ENCODE measurements around the gene KRTAP12-1. TPM values are rescaled to one million over a fixed set of nuclear protein-coding genes. Genes with fewer than 3 reads are reported as not detected.

Gene KRTAP12-1
- total RNA-seq, 4 donors from 2014 or later, result not detected

DNA sequence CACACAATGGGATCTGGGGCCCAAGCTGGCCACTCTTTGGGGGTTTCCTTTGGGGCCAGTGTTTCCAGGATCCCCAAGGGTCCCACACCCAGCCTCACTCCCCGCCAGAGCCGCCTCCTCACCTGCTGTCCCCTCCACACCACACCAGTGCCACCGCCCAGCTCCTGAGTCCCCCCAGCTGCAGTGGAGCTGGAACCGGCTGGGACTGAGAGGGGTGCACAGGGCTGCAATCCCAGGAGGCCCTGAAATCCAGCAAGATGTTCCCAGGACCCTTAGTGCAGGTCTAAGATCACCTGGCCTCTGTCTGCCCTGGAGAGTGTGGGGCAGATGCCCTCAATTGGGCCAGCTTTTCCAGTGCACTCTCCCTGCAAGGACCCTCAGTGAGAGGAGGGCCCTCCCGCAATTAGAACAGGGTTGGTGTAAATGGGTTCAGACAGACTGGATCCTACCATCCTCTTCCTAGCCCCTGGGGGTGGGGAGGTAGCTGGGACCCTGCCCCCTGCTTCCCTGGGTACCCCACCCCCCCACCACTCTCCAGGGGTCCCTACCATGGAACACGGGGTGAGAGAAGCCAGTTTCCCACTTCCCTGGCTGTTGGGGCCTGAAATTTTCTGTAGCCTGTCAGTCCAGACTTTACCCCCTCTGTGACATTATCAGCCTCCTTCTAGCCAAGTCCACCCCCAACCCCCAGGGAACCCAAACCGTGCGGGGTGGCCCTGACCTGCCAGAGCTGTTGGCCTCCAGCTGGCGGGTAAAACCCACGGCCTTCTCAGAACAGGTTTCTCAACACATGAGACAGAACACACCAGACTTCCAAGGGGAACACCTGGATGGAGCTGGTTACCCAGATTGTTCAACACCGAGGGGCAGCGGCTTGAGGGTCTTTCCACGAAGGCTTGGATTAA, 22.0 kb upstream of the KRTAP12-1 start:
- WGBS, 2 donors, result 22 to 34% methylated on average over 8 to 12 of the region's 13 CpGs
- Histone ChIP-seq H3K27me3 (peaks cover 0 to 98% of the 10 kb centered on the region in 2 donors), H3K4me1 (peaks cover 0 to 4% (median 0%) of the 10 kb centered on the region in 4 donors), H3K9me3 (peaks cover 0 to 4% (median 0%) of the 10 kb centered on the region in 4 donors), H3K4me3 (no peak overlapping the region), H3K36me3 (no peaks in the 10 kb centered on the region), H3K27ac (no peak overlapping the region)
- TF ChIP-seq CTCF (IDR thresholded peaks at IDR 0.05), result no peak
- no peak for TF ChIP-seq POLR2A (IDR thresholded peaks at IDR 0.05)
- TF ChIP-seq EP300 (IDR thresholded peaks at IDR 0.05), result no peak
- no peak for DNase-seq (ENCODE audit: low spot score in 2 of 2)

DNA sequence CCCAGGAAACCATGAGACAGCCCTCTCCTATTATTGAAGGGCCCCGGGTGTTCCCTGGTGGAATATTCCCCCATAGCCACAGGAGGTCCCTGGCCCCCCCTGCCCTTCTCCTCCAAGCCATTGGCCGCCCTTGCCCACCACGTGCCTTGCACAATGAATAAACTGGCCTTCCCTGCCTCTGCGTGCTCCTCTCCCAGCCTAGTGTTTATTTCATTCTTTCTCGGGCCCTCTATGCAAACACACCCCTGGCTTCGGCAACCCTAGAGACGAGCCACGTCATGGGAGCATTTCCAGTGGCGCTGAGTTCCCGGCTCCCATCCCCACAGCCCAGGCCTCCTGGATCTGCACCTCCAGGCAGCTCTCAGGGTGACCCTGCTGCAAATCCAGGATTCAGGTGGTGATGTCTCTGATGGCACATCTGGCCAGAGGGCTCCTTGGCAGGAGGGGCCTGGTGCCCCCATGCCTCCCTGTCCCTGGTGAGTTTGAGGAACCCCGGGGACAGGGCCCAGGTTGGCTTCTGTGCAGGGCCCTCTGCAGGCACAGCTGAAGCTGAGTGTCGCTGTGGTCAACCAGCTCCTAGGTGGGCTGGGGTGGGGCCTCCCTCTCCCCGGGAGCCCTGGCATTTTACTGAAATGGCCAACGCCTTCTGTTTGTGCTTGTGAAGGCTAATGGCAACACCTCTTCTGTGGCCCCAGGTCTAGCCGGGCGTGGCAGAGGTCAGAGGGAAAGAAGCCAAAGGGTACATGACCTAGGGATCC, 21.2 kb upstream of the KRTAP12-1 start:
- no peaks in the 10 kb centered on the region for H3K36me3 ChIP-seq
- peaks cover 0 to 97% of the 10 kb centered on the region in 2 donors for H3K27me3 ChIP-seq
- peaks cover 0 to 3% (median 0%) of the 10 kb centered on the region in 4 donors for H3K4me1 ChIP-seq
- no peak overlapping the region for H3K4me3 ChIP-seq
- peaks cover 0 to 4% (median 0%) of the 10 kb centered on the region in 4 donors for H3K9me3 ChIP-seq
- no peak overlapping the region for H3K27ac ChIP-seq
- no peak for DNase-seq (ENCODE audit: low spot score in 2 of 2)
- no peak for TF ChIP-seq CTCF (IDR thresholded peaks at IDR 0.05)
- no peak for TF ChIP-seq EP300 (IDR thresholded peaks at IDR 0.05)
- TF ChIP-seq POLR2A (IDR thresholded peaks at IDR 0.05), result no peak
- WGBS, 2 donors, result 38 to 49% methylated on average over 10 to 14 of the region's 16 CpGs

GRCh38 chr21:44702111-44702972, 20.4 kb upstream of the KRTAP12-1 start:
- no peak for DNase-seq (ENCODE audit: low spot score in 2 of 2)
- no peak for TF ChIP-seq CTCF (IDR thresholded peaks at IDR 0.05)
- no peak for TF ChIP-seq EP300 (IDR thresholded peaks at IDR 0.05)
- TF ChIP-seq POLR2A (IDR thresholded peaks at IDR 0.05), result no peak

GRCh38 chr21:44701541-44701940, 19.6 kb upstream of the KRTAP12-1 start:
- Histone ChIP-seq H3K4me1 (no peaks in the 10 kb centered on the region), H3K4me3 (no peak overlapping the region), H3K27me3 (peaks cover 0 to 95% of the 10 kb centered on the region in 2 donors), H3K9me3 (peaks cover 0 to 4% (median 0%) of the 10 kb centered on the region in 4 donors), H3K36me3 (no peaks in the 10 kb centered on the region), H3K27ac (no peak overlapping the region)
- no peak for DNase-seq (ENCODE audit: low spot score in 2 of 2)
- 9 to 21% methylated on average over 11 of the region's 12 CpGs for WGBS, 2 donors
- no peak for TF ChIP-seq POLR2A (IDR thresholded peaks at IDR 0.05)
- no peak for TF ChIP-seq EP300 (IDR thresholded peaks at IDR 0.05)
- no peak for TF ChIP-seq CTCF (IDR thresholded peaks at IDR 0.05)

More at GRCh38 chr21:44702111-44702972, 20.4 kb upstream of the KRTAP12-1 start:
- no peak overlapping the region for H3K4me3 ChIP-seq
- no peaks in the 10 kb centered on the region for H3K36me3 ChIP-seq
- peaks cover 0 to 3% (median 0%) of the 10 kb centered on the region in 4 donors for H3K4me1 ChIP-seq
- H3K9me3 ChIP-seq, result peaks cover 0 to 4% (median 0%) of the 10 kb centered on the region in 4 donors
- WGBS, 2 donors, result 65 to 67% methylated on average over 14 to 15 of the region's 22 CpGs
- peaks cover 0 to 97% of the 10 kb centered on the region in 2 donors for H3K27me3 ChIP-seq
- no peak overlapping the region for H3K27ac ChIP-seq

Measured in tibial nerve (tissue), 4 donors.